Duodenal mucosa (tissue), 2 donors: Measurements from ENCODE around the gene ANXA1.

Experiments used
- H3K27ac ChIP-seq: one replicate; pipeline ENCODE4 v1.7.0; 2013; ENCODE audit warnings: low read depth, low read length
- H3K27me3 ChIP-seq, 2 donors: one replicate each; pipeline ENCODE4 v1.7.0; 2013; ENCODE audit warnings: low read length in 2 of 2, control low read depth in 1 of 2; ENCODE audit not compliant: insufficient read depth in 2 of 2, control insufficient read depth in 1 of 2
- H3K36me3 ChIP-seq, 2 donors: one replicate each; pipeline ENCODE4 v1.7.0; 2013; ENCODE audit warnings: low read length in 2 of 2, control low read depth in 1 of 2; ENCODE audit not compliant: insufficient read depth in 2 of 2, control insufficient read depth in 1 of 2
- H3K4me1 ChIP-seq, 2 donors: one replicate each; pipeline ENCODE4 v1.7.0; 2013; ENCODE audit warnings: low read length in 2 of 2, control low read depth in 1 of 2; ENCODE audit not compliant: insufficient read depth in 2 of 2, control insufficient read depth in 1 of 2
- H3K4me3 ChIP-seq, 2 donors: one replicate each; pipeline ENCODE4 v1.7.0; 2013; ENCODE audit warnings: low read length in 2 of 2, low read depth in 1 of 2
- H3K9ac ChIP-seq, 2 donors: one replicate each; pipeline ENCODE4 v1.7.0; 2013; ENCODE audit warnings: low read length in 2 of 2, low read depth in 1 of 2
- H3K9me3 ChIP-seq, 2 donors: one replicate each; pipeline ENCODE4 v1.7.0; 2013; ENCODE audit warnings: low read length in 2 of 2, control low read depth in 1 of 2; ENCODE audit not compliant: control insufficient read depth in 1 of 2

Gene ANXA1

GRCh38 chr9:73137914-73138313 lies 13.8 kb upstream of the ANXA1 start:
- H3K4me1 ChIP-seq, result no peaks in the 10 kb centered on the region
- H3K4me3 ChIP-seq, result no peak overlapping the region
- H3K9me3 ChIP-seq, result no peaks in the 10 kb centered on the region
- no peaks in the 10 kb centered on the region for H3K27me3 ChIP-seq
- H3K27ac ChIP-seq, result no peak overlapping the region
- H3K36me3 ChIP-seq, result no peaks in the 10 kb centered on the region
- H3K9ac ChIP-seq, result no peak overlapping the region

GRCh38 chr9:73138516-73138915 lies 13.1 kb upstream of the ANXA1 start:
- H3K4me3 ChIP-seq, result no peak overlapping the region
- peaks cover 0 to under 1% of the 10 kb centered on the region in 2 donors for H3K4me1 ChIP-seq
- H3K27ac ChIP-seq, result no peak overlapping the region
- no peaks in the 10 kb centered on the region for H3K36me3 ChIP-seq
- H3K27me3 ChIP-seq, result no peaks in the 10 kb centered on the region
- H3K9me3 ChIP-seq, result no peaks in the 10 kb centered on the region
- H3K9ac ChIP-seq, result no peak overlapping the region

- no peak overlapping the region for H3K27ac ChIP-seq
These were observed 10.4 kb upstream of the ANXA1 start for GRCh38 chr9:73141282-73141681.

DNA sequence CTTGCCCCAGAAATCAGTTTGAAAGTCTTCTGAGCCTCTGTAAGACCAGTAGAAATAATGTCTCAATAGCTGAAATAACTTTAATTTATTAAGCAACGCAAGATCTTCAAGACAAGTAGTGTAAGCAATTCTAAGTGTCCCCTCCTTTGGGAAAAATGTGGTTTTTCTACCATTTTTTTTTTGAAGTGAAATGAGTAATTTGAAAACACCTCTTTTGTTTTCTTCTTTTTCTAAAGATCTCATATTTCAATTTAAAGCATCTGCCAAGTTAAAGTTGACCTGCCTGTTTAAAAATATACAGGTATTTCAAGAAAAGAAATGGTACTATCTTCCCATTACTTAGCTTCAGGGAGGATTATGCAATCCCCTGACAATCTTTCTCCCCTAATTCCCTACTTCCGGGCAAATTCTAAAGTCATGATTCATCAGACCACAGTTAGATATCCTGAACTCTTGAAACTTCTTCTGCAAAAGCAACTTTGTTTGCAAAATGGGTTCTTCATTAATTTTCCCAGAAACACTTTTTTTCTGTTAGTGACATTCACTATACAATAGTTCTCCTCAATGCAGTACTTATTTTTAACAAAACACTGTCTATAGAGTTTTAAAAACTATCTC lies 7.8 kb upstream of the ANXA1 start:
- Histone ChIP-seq H3K27ac (no peak overlapping the region), H3K4me1 (peaks cover 7 to 14% of the 10 kb centered on the region in 2 donors), H3K4me3 (no peak overlapping the region), H3K9ac (no peak overlapping the region), H3K27me3 (no peaks in the 10 kb centered on the region), H3K36me3 (no peaks in the 10 kb centered on the region), H3K9me3 (no peaks in the 10 kb centered on the region)

More at GRCh38 chr9:73141282-73141681, 10.4 kb upstream of the ANXA1 start:
- no peaks in the 10 kb centered on the region for H3K36me3 ChIP-seq
- H3K4me3 ChIP-seq, result no peak overlapping the region
- peaks cover 5 to 6% of the 10 kb centered on the region in 2 donors for H3K4me1 ChIP-seq
- no peaks in the 10 kb centered on the region for H3K27me3 ChIP-seq
- no peaks in the 10 kb centered on the region for H3K9me3 ChIP-seq
- H3K9ac ChIP-seq, result no peak overlapping the region

DNA sequence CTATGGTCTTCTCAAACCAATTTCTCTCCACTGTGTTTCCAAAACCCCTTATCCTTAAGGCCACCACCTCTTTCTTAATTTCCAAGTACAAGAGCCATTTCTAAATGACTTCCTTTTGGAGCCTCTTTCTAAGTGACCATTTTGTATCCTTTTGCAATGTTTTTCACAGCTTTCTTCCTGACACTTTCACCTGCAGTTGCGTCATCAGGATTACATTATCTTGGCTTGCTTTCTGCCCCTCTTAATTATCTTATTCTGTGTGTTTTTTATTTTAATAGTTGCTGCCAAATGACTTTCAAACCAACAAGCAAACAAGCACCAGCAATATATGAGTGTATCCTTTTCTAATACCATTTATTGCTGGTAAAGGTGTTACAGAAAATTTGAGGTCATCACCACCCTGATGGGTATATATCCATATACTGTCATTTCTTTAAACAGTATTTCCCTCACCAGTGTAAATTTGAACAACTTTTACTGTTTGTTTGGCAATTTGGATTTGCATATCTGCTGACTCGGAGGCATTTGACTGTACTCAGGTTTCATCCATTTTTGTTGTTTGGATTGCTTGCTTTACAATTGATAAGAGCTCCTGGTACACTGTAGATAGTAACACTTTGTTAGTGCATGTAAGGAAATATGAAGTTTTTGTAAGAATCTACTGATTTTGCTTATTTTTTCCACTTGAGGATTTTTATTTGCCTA lies 5.4 kb upstream of the ANXA1 start:
- H3K27ac ChIP-seq, result no peak overlapping the region
- peaks cover 12 to 24% of the 10 kb centered on the region in 2 donors for H3K4me1 ChIP-seq
- no peaks in the 10 kb centered on the region for H3K9me3 ChIP-seq
- H3K9ac ChIP-seq, result no peak overlapping the region
- H3K4me3 ChIP-seq, result no peak overlapping the region
- no peaks in the 10 kb centered on the region for H3K36me3 ChIP-seq
- H3K27me3 ChIP-seq, result no peaks in the 10 kb centered on the region

GRCh38 chr9:73148447-73148937 lies 3.2 kb upstream of the ANXA1 start:
- no peaks in the 10 kb centered on the region for H3K9me3 ChIP-seq

GRCh38 chr9:73149371-73150067 lies 2.1 kb upstream of the ANXA1 start:
- no peak overlapping the region for H3K4me3 ChIP-seq
- H3K4me1 ChIP-seq, result peaks cover 7 to 19% of the 10 kb centered on the region in 2 donors
- H3K9ac ChIP-seq, result peak overlapping the region in 1 of 2 donors; percentile 28
- H3K9me3 ChIP-seq, result no peaks in the 10 kb centered on the region
- H3K27me3 ChIP-seq, result no peaks in the 10 kb centered on the region
- no peak overlapping the region for H3K27ac ChIP-seq
- H3K36me3 ChIP-seq, result no peaks in the 10 kb centered on the region

More at GRCh38 chr9:73148447-73148937, 3.2 kb upstream of the ANXA1 start:
- Histone ChIP-seq H3K27ac (peak overlapping the region; percentile 32), H3K27me3 (no peaks in the 10 kb centered on the region), H3K36me3 (no peaks in the 10 kb centered on the region), H3K4me1 (peaks cover 12 to 24% of the 10 kb centered on the region in 2 donors), H3K9ac (no peak overlapping the region), H3K4me3 (no peak overlapping the region)

GRCh38 chr9:73152543-73152844 lies 829 bp downstream of the ANXA1 start:
- peak overlapping the region; percentile 57 to 65 for H3K4me3 ChIP-seq

GRCh38 chr9:73152953-73153352 lies 1.3 kb downstream of the ANXA1 start:
- Histone ChIP-seq H3K9ac (peak overlapping the region; percentile 26 to 45), H3K27ac (peak overlapping the region; percentile 32), H3K4me3 (peak overlapping the region; percentile 57 to 65), H3K4me1 (peaks cover 6 to 29% of the 10 kb centered on the region in 2 donors), H3K27me3 (no peaks in the 10 kb centered on the region), H3K9me3 (no peaks in the 10 kb centered on the region), H3K36me3 (no peaks in the 10 kb centered on the region)

More at GRCh38 chr9:73152543-73152844, 829 bp downstream of the ANXA1 start:
- Histone ChIP-seq H3K4me1 (peaks cover 6 to 29% of the 10 kb centered on the region in 2 donors), H3K36me3 (no peaks in the 10 kb centered on the region), H3K9ac (peak overlapping the region; percentile 26 to 45), H3K27me3 (no peaks in the 10 kb centered on the region), H3K27ac (no peak overlapping the region), H3K9me3 (no peaks in the 10 kb centered on the region)

DNA sequence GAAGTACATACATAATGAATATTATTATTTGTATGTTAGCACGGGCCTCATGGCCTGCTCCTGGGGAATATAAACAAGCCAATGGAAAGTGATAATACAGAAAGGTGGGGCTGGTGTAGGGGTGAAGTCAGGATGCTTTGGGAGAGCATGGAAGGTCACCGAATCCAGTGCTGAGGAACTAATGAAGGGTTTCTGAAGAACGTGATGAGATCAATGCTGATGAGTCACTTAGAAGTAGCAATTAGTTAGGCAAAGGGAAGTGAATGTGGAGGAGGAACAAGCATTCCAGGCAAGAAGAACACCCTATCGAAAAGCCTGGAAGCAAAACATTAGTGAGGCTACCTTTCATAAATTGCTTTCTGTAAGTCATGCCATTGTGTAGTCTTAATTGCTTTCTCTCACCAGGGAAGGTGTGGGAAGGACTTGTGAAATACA lies 2.1 kb downstream of the ANXA1 start:
- Histone ChIP-seq H3K27me3 (no peaks in the 10 kb centered on the region), H3K4me1 (peaks cover 5 to 20% of the 10 kb centered on the region in 2 donors), H3K27ac (no peak overlapping the region), H3K4me3 (peak overlapping the region; percentile 43 to 65), H3K9me3 (no peaks in the 10 kb centered on the region), H3K36me3 (no peaks in the 10 kb centered on the region), H3K9ac (peak overlapping the region; percentile 27 to 51)
